NCI-H774 (cell line): ENCODE measurements around the gene SEPHS2.
A peak's percentile ranks its signal among the peaks of the same experiment; 100 is the strongest.

Experiments used
- DNase-seq: peaks from one replicate; lab custom pipeline; 2025; lab: John Stamatoyannopoulos, UW

The SEPHS2 gene

GRCh38 chr16:30429678-30430427, 15.8 kb downstream of the SEPHS2 start, which contains the start of gene DCTPP1:
Gene DCTPP1 (minus strand): TSS chr16:30430030. CDS start chr16:30429980, 50 bp downstream.
- peak; percentile 99 for DNase-seq

DNA sequence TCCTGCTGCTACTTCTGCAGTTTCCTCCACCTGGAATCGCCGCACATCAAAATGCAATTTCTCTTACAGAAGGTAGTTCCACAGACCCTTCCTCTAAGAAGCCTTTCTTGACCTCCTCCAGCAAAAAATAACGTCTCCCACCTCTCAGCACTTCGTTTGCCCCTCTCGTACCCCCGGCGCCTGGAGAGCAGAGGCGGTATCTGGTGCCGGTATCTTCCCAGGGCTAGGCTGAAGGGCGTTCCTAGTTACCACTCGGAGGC, 16.3 kb downstream of the SEPHS2 start:
- no peak for DNase-seq

DNA sequence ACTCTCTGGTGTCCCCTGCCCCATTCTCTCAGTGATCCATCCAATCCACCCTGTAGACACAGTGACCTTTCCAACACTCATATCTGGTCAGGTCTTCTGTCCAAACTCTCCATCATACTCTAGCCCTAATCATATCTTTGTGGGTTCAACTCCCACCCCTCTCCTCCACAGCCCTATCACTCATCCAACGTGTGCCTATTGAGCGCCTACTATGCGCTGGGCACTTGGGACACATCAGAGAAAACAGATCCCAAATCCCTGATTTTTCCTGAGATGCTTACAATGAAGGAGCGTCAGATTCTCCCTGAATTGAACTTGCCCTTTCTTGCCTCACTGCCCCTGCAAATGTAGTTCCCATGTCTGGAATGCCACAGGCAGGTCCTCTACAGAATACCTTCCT, 17.6 kb downstream of the SEPHS2 start:
- DNase-seq = no peak

GRCh38 chr16:30421010-30421409, 24.7 kb downstream of the SEPHS2 start:
- no peak for DNase-seq

DNA sequence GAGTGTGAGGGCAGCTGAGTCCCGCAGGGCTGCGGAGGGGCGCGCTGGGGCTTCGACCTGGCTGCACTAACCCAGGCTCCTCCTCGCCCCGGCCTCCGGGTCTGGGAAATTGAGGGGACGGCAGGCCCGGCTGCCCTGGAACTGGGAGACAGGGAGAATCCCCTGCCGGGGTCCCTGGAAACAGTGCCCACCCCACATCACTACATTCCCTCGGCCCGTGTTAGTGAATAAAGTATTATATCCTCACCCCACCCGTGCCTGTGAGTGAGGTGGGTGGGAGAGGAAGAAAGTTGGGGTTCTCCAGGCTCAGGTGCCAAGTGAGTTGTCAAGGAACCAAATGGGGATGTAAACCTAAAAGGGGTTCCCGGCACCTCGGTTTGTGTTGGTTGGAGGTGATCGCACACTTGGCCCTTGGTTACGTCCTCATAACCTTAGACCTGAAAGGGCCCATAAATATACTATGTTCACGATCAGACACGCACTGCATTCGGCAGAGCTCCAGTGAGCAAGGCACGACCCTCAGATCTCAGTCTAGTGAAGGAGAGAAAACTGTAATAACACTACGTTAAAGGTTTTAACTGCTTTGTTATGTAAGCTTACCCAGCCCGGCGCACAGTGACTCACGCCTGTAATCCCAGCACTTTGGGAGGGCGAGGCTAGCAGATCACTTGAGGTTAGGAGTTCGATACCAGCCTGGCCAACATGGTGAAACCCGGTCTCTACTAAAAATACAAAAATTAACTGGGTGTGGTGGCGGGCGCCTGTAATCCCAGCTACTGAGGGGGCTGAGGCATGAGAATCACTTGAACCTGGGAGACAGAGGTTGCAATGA, 27.1 kb downstream of the SEPHS2 start:
- no peak for DNase-seq

DNA sequence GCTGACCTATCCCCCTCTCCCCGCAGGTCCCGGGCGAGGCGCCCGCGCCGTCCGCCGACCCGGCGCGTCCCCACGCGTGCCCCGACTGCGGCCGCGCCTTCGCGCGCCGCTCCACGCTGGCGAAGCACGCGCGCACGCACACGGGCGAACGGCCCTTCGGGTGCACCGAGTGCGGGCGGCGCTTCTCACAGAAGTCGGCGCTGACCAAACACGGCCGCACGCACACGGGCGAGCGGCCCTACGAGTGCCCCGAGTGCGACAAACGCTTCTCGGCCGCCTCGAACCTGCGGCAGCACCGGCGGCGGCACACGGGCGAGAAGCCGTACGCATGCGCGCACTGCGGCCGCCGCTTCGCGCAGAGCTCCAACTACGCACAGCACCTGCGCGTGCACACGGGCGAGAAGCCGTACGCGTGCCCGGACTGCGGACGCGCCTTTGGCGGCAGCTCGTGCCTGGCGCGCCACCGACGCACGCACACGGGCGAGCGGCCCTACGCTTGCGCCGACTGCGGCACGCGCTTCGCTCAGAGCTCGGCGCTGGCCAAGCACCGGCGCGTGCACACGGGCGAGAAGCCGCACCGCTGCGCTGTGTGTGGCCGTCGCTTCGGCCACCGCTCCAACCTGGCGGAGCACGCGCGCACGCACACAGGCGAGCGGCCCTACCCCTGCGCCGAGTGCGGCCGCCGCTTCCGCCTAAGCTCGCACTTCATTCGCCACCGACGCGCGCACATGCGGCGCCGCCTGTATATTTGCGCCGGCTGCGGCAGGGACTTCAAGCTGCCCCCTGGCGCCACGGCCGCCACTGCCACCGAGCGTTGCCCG, 27.9 kb downstream of the SEPHS2 start:
- DNase-seq = peak; percentile 96

DNA sequence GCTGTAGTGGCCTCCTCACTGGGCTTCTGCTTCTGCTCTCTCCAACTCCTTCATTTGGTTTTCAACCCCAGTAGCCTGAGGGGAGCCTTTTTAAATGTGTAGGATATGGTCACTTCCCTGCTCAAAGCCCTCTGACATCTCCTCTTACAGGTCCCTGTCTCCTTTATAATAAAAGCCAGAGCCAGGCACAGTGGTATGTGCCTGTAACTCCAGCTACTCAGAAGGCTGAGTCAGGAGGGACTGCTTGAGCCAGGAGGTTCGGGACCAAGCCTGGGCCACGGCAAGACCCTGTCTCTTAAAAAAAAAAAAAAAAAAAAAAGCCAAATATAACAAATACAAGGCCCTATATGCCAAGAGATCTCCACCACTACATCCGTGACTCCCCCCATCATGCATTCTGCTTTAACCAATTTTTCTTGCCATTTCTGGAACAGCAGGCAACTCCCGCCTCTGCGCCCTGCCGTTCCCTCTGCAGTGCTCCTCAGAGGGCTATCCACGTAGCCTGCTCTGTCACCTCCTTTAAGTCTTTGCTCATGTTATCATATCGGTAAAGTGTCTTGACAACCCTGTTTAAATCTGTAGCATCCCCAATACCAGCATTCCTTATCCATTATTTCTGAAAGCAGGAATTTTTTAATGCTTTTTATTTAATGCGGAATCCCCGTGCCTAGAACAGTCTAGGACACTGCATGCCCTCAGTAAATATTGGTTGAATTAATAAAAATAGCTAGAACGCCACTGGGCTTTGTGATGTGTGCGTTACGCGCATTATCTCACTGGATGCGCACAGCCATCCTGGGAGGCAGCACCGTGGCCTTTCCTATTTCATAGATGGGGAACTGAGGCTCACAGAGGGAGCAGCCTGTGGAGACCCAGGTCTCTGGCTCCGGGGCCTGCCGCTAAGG, 28.8 kb downstream of the SEPHS2 start:
- no peak for DNase-seq

- DNase-seq = no peak
These were observed 29.5 kb downstream of the SEPHS2 start for GRCh38 chr16:30416047-30416603.

- no peak for DNase-seq
These were observed 31.5 kb downstream of the SEPHS2 start for GRCh38 chr16:30414159-30414558.

DNA sequence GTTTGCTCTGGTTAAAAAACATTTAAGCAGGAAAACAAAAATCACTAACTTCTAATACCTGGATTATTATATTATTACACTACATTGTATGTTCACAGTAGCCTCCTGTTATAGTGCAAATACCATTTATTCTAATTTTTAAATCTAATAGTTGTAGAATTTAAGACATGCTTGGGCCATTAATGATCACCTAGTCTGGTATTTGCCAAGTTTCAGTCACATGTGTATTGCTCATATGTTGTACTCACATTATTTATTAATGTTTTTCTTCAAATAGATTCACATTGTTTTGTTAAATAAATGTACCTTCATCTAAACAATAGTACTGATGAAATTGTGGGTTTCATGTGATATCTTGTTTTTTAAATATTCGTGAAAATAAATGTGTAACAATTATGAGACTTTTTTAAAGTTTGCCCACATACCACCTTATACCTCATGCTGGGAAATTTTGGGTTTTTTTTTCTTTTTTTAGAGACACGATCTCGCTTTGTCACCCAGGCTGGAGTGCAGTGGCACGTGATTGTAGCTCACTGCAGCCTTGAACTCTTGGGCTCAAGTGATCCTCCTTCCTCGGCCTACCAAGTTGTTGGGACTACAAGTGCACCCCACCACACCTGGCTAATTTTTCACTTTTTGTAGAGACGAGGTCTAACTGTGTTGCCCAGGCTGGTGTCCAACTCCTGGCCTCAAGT, 32.4 kb downstream of the SEPHS2 start:
- no peak for DNase-seq

DNA sequence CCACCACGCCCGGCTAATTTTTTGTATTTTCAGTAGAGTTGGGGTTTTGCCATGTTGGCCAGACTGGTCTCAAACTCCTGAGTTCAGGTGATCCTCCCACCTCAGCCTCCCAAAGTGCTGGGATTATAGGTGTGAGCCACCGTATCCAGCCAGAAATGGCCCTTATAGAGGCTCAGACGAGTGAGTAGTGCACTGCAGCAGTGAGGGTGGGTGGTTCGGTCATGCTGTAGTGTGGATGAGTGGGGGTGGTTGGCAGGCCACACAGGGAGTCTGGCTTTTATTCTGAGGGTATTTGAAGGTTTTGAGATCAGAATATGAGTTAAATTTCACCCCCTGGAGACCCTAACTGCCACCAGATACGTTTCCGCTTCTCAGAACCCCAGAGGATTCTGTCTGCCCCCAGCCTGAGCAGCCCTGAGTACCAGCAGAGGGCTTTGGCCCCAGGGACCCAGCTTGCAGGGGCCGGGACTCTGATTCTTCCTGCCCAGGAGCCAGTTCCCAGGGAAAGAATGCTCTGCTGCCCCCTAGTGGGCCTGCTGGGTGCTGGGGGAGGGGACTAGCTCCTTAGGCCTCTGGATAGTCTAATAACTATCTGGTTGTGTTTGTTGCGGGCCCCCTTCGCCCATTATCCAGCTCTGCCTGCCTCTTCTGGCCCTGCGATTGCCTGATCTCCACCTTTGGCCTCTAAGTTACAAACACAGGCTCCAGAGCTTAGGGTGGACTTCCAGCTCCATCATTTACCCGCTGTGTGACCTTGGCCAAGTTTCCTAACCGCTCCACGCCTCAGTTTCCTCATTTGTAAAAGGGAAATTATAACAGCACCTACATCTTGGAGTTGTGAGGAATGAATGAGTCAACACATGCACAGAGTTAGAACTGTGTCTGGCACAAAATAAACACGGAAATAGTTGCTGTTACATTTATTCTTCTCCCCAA, 36.3 kb downstream of the SEPHS2 start:
- DNase-seq = peak; percentile 67

- DNase-seq = no peak
These were observed 37.7 kb downstream of the SEPHS2 start for GRCh38 chr16:30407804-30408534.

GRCh38 chr16:30407102-30407803, 38.4 kb downstream of the SEPHS2 start, which contains the start of gene ZNF771:
Gene ZNF771 (plus strand): TSS chr16:30407606. CDS start chr16:30408054, 448 bp downstream.
- peak; percentile 79 for DNase-seq

- no peak for DNase-seq
These were observed 38.9 kb downstream of the SEPHS2 start for GRCh38 chr16:30406795-30407101.

DNA sequence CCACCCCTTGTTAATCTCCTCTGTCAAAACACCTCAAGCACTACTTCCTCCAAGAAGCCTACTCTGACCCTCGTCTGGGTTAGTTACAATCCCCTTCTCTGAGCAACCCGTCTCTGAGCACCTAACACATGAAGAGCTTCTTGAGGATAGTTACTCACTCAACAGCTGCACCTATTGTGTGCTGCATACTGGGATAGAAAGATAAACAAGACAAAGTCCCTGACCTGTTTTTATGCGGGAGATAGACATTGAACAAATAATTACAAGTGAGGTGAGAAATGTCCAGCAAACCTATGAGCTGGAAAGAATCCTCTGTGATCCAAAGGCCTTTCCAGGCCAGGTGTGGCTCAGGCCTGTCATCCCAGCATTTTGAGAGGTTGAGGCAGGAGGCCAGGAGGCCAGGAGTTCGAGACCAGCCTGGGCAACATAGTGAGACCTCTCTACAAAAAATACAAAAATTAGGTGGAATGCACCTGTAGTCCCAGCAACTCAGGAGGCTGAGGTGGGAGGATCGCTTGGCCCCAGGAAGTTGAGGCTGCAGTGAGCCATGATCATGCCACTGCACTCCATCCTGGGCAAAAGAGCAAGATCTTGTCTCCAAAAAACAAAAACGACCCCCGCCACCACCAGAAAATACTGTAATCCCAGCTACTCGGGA, 43.8 kb downstream of the SEPHS2 start:
- DNase-seq = peak; percentile 51

- DNase-seq = no peak
These were observed 46.1 kb downstream of the SEPHS2 start for GRCh38 chr16:30399435-30400186.
